GM10266 (cell line): ENCODE results near the gene SPECC1.

Source experiments
- DNase-seq: peaks from one replicate; pipeline ENCODE4 v3.0.0; 2012; ENCODE audit errors: extremely low spot score
- CTCF ChIP-seq: IDR thresholded peaks from 2 replicates; pipeline ENCODE4 v1.5.1; 2012; ENCODE audit warnings: mild to moderate bottlenecking, low read depth; ENCODE audit not compliant: control insufficient read depth, insufficient read depth; ENCODE audit errors: missing control alignments

The SPECC1 gene

GRCh38 chr17:20203761-20204263 lies 194.7 kb downstream of the SPECC1 start:
- TF ChIP-seq CTCF, result no peak
- DNase-seq, result no peak

GRCh38 chr17:20205609-20206008 lies 196.4 kb downstream of the SPECC1 start:
- no peak for TF ChIP-seq CTCF
- DNase-seq, result no peak

- no peak for TF ChIP-seq CTCF
- no peak for DNase-seq
Measured at GRCh38 chr17:20206068-20206467, 196.9 kb downstream of the SPECC1 start.

- no peak for TF ChIP-seq CTCF
- no peak for DNase-seq
Measured at GRCh38 chr17:20206591-20206990, 197.4 kb downstream of the SPECC1 start.

- no peak for DNase-seq
- TF ChIP-seq CTCF, result no peak
Measured at GRCh38 chr17:20207262-20207985, 198.3 kb downstream of the SPECC1 start.

- no peak for DNase-seq
- no peak for TF ChIP-seq CTCF
Measured at GRCh38 chr17:20208717-20209116, 199.6 kb downstream of the SPECC1 start.

GRCh38 chr17:20210180-20210579 lies 201.0 kb downstream of the SPECC1 start:
- TF ChIP-seq CTCF, result no peak
- no peak for DNase-seq
